ENCODE results near the gene METTL26.

DNA sequence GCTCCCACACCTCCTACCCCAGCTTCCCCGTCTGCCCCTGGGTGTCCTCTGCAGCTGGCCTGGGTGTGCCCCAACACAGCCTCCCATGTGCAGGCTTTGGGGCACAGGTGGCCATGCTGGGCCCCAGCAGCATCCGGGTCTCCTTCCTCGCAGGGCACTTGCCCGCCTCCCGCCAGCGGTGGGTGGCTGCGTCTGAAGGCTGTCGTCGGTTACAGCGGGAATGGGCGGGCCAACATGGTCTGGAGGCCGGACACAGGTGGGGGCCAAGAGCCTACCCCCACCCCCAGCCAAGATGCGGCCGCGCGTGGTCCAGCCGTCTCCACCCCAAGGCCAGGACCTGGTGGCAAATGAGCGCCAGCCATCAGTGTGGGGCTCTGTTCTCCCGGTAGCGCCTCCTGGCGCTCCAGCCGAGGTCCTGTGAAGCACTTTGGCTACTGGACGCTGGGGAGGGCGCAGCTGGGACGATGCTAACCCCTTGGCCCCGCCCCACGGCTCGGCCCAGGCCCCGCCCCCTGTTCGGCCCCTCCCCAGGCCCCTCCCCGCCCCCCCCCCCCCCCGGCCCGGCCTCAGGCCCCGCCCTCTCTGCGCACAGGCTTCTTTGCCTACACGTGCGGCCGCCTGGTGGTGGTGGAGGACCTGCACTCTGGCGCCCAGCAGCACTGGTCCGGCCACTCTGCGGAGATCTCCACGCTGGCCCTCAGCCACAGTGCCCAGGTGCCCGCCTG is 24.5 kb upstream of the METTL26 start:
- TF ChIP-seq, protein P1, sequence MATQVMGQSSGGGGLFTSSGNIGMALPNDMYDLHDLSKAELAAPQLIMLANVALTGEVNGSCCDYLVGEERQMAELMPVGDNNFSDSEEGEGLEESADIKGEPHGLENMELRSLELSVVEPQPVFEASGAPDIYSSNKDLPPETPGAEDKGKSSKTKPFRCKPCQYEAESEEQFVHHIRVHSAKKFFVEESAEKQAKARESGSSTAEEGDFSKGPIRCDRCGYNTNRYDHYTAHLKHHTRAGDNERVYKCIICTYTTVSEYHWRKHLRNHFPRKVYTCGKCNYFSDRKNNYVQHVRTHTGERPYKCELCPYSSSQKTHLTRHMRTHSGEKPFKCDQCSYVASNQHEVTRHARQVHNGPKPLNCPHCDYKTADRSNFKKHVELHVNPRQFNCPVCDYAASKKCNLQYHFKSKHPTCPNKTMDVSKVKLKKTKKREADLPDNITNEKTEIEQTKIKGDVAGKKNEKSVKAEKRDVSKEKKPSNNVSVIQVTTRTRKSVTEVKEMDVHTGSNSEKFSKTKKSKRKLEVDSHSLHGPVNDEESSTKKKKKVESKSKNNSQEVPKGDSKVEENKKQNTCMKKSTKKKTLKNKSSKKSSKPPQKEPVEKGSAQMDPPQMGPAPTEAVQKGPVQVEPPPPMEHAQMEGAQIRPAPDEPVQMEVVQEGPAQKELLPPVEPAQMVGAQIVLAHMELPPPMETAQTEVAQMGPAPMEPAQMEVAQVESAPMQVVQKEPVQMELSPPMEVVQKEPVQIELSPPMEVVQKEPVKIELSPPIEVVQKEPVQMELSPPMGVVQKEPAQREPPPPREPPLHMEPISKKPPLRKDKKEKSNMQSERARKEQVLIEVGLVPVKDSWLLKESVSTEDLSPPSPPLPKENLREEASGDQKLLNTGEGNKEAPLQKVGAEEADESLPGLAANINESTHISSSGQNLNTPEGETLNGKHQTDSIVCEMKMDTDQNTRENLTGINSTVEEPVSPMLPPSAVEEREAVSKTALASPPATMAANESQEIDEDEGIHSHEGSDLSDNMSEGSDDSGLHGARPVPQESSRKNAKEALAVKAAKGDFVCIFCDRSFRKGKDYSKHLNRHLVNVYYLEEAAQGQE (IDR thresholded peaks at IDR 0.05) = no peak
- TF ChIP-seq, protein P2, sequence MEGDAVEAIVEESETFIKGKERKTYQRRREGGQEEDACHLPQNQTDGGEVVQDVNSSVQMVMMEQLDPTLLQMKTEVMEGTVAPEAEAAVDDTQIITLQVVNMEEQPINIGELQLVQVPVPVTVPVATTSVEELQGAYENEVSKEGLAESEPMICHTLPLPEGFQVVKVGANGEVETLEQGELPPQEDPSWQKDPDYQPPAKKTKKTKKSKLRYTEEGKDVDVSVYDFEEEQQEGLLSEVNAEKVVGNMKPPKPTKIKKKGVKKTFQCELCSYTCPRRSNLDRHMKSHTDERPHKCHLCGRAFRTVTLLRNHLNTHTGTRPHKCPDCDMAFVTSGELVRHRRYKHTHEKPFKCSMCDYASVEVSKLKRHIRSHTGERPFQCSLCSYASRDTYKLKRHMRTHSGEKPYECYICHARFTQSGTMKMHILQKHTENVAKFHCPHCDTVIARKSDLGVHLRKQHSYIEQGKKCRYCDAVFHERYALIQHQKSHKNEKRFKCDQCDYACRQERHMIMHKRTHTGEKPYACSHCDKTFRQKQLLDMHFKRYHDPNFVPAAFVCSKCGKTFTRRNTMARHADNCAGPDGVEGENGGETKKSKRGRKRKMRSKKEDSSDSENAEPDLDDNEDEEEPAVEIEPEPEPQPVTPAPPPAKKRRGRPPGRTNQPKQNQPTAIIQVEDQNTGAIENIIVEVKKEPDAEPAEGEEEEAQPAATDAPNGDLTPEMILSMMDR (IDR thresholded peaks at IDR 0.05) = peak; percentile 48
- TF ChIP-seq RAD21 (conservative IDR thresholded peaks at IDR 0.05 in 1 of 2, IDR thresholded peaks at IDR 0.05 in 1 of 2) (peak; percentile 40 to 54; a peak in 4 of 5 replicates), BHLHE40 (IDR thresholded peaks at IDR 0.05; ENCODE audit: low read depth, low read length) (peak; percentile 63)
- TF ChIP-seq, protein P3, sequence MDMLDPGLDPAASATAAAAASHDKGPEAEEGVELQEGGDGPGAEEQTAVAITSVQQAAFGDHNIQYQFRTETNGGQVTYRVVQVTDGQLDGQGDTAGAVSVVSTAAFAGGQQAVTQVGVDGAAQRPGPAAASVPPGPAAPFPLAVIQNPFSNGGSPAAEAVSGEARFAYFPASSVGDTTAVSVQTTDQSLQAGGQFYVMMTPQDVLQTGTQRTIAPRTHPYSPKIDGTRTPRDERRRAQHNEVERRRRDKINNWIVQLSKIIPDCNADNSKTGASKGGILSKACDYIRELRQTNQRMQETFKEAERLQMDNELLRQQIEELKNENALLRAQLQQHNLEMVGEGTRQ (IDR thresholded peaks at IDR 0.05) = no peak

Data from A549 (cell line).